ENCODE results near the gene NAV2. TPM values are rescaled to one million over a fixed set of nuclear protein-coding genes. Genes with fewer than 3 reads are reported as not detected.

NAV2 gene
- total and polyA plus RNA-seq, 2 donors (not counting 1 experiment from before 2014, with no cell fraction given) = 8.1 to 14.0 TPM

GRCh38 chr11:19933132-19933735, 220.6 kb downstream of the NAV2 start:
- no peak for TF ChIP-seq CTCF (conservative IDR thresholded peaks at IDR 0.05 in 1 of 2, IDR thresholded peaks at IDR 0.05 in 1 of 2; ENCODE audit: low read depth in 1 of 2, low read length in 2 of 2)
- TF ChIP-seq EZH2 (IDR thresholded peaks at IDR 0.05; ENCODE audit: low read length, missing control alignments) = no peak
- Histone ChIP-seq H3K27me3 (ENCODE audit: control insufficient read depth, insufficient read depth, low read length) (no peaks in the 10 kb centered on the region), H3K4me1 (ENCODE audit: control insufficient read depth, extremely low read depth, insufficient read depth, low read length) (peaks cover 25% of the 10 kb centered on the region), H3K4me3 (replicated peaks in 1 of 4; ENCODE audit: control extremely low read depth in 1 of 4, insufficient read depth in 1 of 4, low read depth in 3 of 4, low read length in 4 of 4) (no peak overlapping the region), H3K9ac (ENCODE audit: insufficient read depth, low read length) (no peak overlapping the region), H3K9me3 (ENCODE audit: control insufficient read depth, insufficient read depth, low read depth, low read length) (no peaks in the 10 kb centered on the region), H3K36me3 (ENCODE audit: control insufficient read depth, insufficient read depth, low read length) (peaks cover 10% of the 10 kb centered on the region), H3K27ac (ENCODE audit: insufficient read depth, low read length) (no peak overlapping the region), H4K20me1 (ENCODE audit: control insufficient read depth, extremely low read depth, insufficient read depth, low read length) (no peaks in the 10 kb centered on the region), H3K4me2 (ENCODE audit: extremely low read depth, insufficient read depth, low read length) (no peak overlapping the region), H3K79me2 (ENCODE audit: control insufficient read depth, insufficient read depth, low read length) (peaks cover 8% of the 10 kb centered on the region), H2AFZ (ENCODE audit: low read length) (no peak overlapping the region)
- no peak for DNase-seq (ENCODE audit: low read depth in 2 of 2)

GRCh38 chr11:19933801-19934488, 221.3 kb downstream of the NAV2 start:
- DNase-seq (ENCODE audit: low read depth in 2 of 2) = no peak
- TF ChIP-seq EZH2 (IDR thresholded peaks at IDR 0.05; ENCODE audit: low read length, missing control alignments) (no peak), CTCF (conservative IDR thresholded peaks at IDR 0.05 in 1 of 2, IDR thresholded peaks at IDR 0.05 in 1 of 2; ENCODE audit: low read depth in 1 of 2, low read length in 2 of 2) (no peak)
- Histone ChIP-seq H3K27me3 (ENCODE audit: control insufficient read depth, insufficient read depth, low read length) (no peaks in the 10 kb centered on the region), H3K4me2 (ENCODE audit: extremely low read depth, insufficient read depth, low read length) (no peak overlapping the region), H3K36me3 (ENCODE audit: control insufficient read depth, insufficient read depth, low read length) (peaks cover 10% of the 10 kb centered on the region), H3K27ac (ENCODE audit: insufficient read depth, low read length) (peak overlapping the region; percentile 57), H4K20me1 (ENCODE audit: control insufficient read depth, extremely low read depth, insufficient read depth, low read length) (no peaks in the 10 kb centered on the region), H3K4me1 (ENCODE audit: control insufficient read depth, extremely low read depth, insufficient read depth, low read length) (peaks cover 21% of the 10 kb centered on the region), H3K4me3 (replicated peaks in 1 of 4; ENCODE audit: control extremely low read depth in 1 of 4, insufficient read depth in 1 of 4, low read depth in 3 of 4, low read length in 4 of 4) (no peak overlapping the region), H3K9me3 (ENCODE audit: control insufficient read depth, insufficient read depth, low read depth, low read length) (no peaks in the 10 kb centered on the region), H3K9ac (ENCODE audit: insufficient read depth, low read length) (no peak overlapping the region), H2AFZ (ENCODE audit: low read length) (no peak overlapping the region), H3K79me2 (ENCODE audit: control insufficient read depth, insufficient read depth, low read length) (peaks cover 11% of the 10 kb centered on the region)

- H3K4me3 ChIP-seq (replicated peaks in 1 of 4; ENCODE audit: control extremely low read depth in 1 of 4, insufficient read depth in 1 of 4, low read depth in 3 of 4, low read length in 4 of 4) = no peak overlapping the region
- TF ChIP-seq CTCF (conservative IDR thresholded peaks at IDR 0.05 in 1 of 2, IDR thresholded peaks at IDR 0.05 in 1 of 2; ENCODE audit: low read depth in 1 of 2, low read length in 2 of 2) = no peak
- no peak for TF ChIP-seq EZH2 (IDR thresholded peaks at IDR 0.05; ENCODE audit: low read length, missing control alignments)
- H2AFZ ChIP-seq (ENCODE audit: low read length) = no peak overlapping the region
- no peak overlapping the region for H3K9ac ChIP-seq (ENCODE audit: insufficient read depth, low read length)
- no peaks in the 10 kb centered on the region for H3K9me3 ChIP-seq (ENCODE audit: control insufficient read depth, insufficient read depth, low read depth, low read length)
- peaks cover 18% of the 10 kb centered on the region for H3K4me1 ChIP-seq (ENCODE audit: control insufficient read depth, extremely low read depth, insufficient read depth, low read length)
- H3K27ac ChIP-seq (ENCODE audit: insufficient read depth, low read length) = peak overlapping the region; percentile 57
- H4K20me1 ChIP-seq (ENCODE audit: control insufficient read depth, extremely low read depth, insufficient read depth, low read length) = no peaks in the 10 kb centered on the region
- peak; percentile 67 to 88 for DNase-seq (ENCODE audit: low read depth in 2 of 2)
- no peak overlapping the region for H3K4me2 ChIP-seq (ENCODE audit: extremely low read depth, insufficient read depth, low read length)
- H3K27me3 ChIP-seq (ENCODE audit: control insufficient read depth, insufficient read depth, low read length) = no peaks in the 10 kb centered on the region
- peaks cover 14% of the 10 kb centered on the region for H3K36me3 ChIP-seq (ENCODE audit: control insufficient read depth, insufficient read depth, low read length)
- peaks cover 13% of the 10 kb centered on the region for H3K79me2 ChIP-seq (ENCODE audit: control insufficient read depth, insufficient read depth, low read length)
Measured at GRCh38 chr11:19934828-19935259, 222.2 kb downstream of the NAV2 start.
